Endothelial cell of umbilical vein (primary cell): ENCODE data around the gene GALNT10. TPM values are rescaled to one million over a fixed set of nuclear protein-coding genes. Genes with fewer than 3 reads are reported as not detected.

Source experiments
- BruUV-seq: library from RNA; stranded (reverse); fragments of 400-500 nt; replicated peaks from 2 replicates; lab custom pipeline; 2021; lab: Mats Ljungman, UMichigan
- CTCF ChIA-PET: fragments of 300-600, 350-600 bp; sonication (Branson Sonifier 250); formaldehyde crosslinking; loops from one replicate; lab custom pipeline; 2021; ENCODE audit warnings: antibody characterized with exemption, inconsistent platforms; lab: Charles Lee
- POLR2A ChIA-PET: fragments of 300-600, 350-600 bp; sonication (Branson Sonifier 250); formaldehyde crosslinking; loops from one replicate; lab custom pipeline; 2021; ENCODE audit warnings: antibody characterized with exemption, inconsistent platforms; lab: Charles Lee
- DNase-seq: peaks from one replicate; pipeline ENCODE4 v3.0.0-alpha.2; 2011; ENCODE audit warnings: low read depth, low spot score
- FAIRE-seq: peaks from 2 replicates; lab custom pipeline; 2011; peaks lifted over from hg19 to GRCh38; lab: Jason Lieb, UNC
- H2AFZ ChIP-seq: 2 replicates; pipeline ENCODE4 v1.6.0; 2012; ENCODE audit warnings: low read depth, low read length, control low read depth, inconsistent platforms
- H3K27ac ChIP-seq: 2 replicates; pipeline ENCODE4 v1.5.1; 2011; ENCODE audit warnings: low read depth, mild to moderate bottlenecking, control low read depth, low read length, moderate library complexity; ENCODE audit not compliant: insufficient read depth
- H3K27me3 ChIP-seq, 2 experiments: 2 replicates each; pipeline versions ENCODE4 v1.6.0 to v1.6.1; 2011; ENCODE audit warnings: low read length in 2 of 2, mixed read lengths in 1 of 2; ENCODE audit not compliant: control insufficient read depth in 2 of 2, insufficient read depth in 2 of 2
- H3K36me3 ChIP-seq, 2 experiments: 2 replicates in 1 of 2; 3 replicates in 1 of 2; pipeline ENCODE4 v1.5.1; 2011; ENCODE audit warnings: low read length in 2 of 2, mild to moderate bottlenecking in 1 of 2, moderate library complexity in 1 of 2; ENCODE audit not compliant: control insufficient read depth in 2 of 2, insufficient read depth in 2 of 2; ENCODE audit errors: extremely low read depth in 1 of 2
- H3K4me1 ChIP-seq: 3 replicates; pipeline ENCODE4 v1.5.1; 2011; ENCODE audit warnings: mild to moderate bottlenecking, low read length; ENCODE audit not compliant: control insufficient read depth, insufficient read depth; ENCODE audit errors: extremely low read depth
- H3K4me2 ChIP-seq: 2 replicates; pipeline ENCODE4 v1.6.1; 2011; ENCODE audit warnings: low read length, control low read depth, mixed read lengths; ENCODE audit not compliant: insufficient read depth
- H3K4me3 ChIP-seq, 3 experiments: fragments of 200-600 bp in 1 of 3; sonication (generic), shearing (Covaris generic) in 1 of 3; replicated peaks in 1 of 3; 2 replicates each; pipeline ENCODE4 v1.5.1; 2011 to 2016; ENCODE audit warnings: control low read depth in 3 of 3, low read length in 3 of 3, mild to moderate bottlenecking in 2 of 3, inconsistent platforms in 1 of 3, low read depth in 1 of 3, moderate library complexity in 1 of 3; ENCODE audit not compliant: insufficient read depth in 1 of 3
- H3K79me2 ChIP-seq: 2 replicates; pipeline ENCODE4 v1.6.0; 2012; ENCODE audit warnings: low read length, inconsistent platforms; ENCODE audit not compliant: control insufficient read depth, insufficient read depth
- H3K9ac ChIP-seq: replicated peaks from 2 replicates; pipeline ENCODE3; 2011; ENCODE audit warnings: low read length, control low read depth; ENCODE audit not compliant: insufficient read depth; ENCODE audit errors: extremely low read depth
- H3K9me1 ChIP-seq: replicated peaks from 3 replicates; pipeline ENCODE4 v1.6.0; 2011; ENCODE audit warnings: mild to moderate bottlenecking, low read length; ENCODE audit not compliant: control insufficient read depth, insufficient read depth; ENCODE audit errors: extremely low read depth
- H3K9me3 ChIP-seq: replicated peaks from 2 replicates; pipeline ENCODE4 v1.5.1; 2012; ENCODE audit warnings: low read length, inconsistent platforms; ENCODE audit not compliant: control insufficient read depth, insufficient read depth
- H4K20me1 ChIP-seq: replicated peaks from 2 replicates; pipeline ENCODE3; 2011; ENCODE audit warnings: mild to moderate bottlenecking, low read length; ENCODE audit not compliant: control insufficient read depth, insufficient read depth; ENCODE audit errors: extremely low read depth
- CTCF ChIP-seq, 2 donors: IDR thresholded peaks; 1 replicate in 1 of 2; 2 replicates in 1 of 2; pipeline ENCODE4 v1.5.1; 2011; ENCODE audit warnings: low read length in 2 of 2, mild to moderate bottlenecking in 2 of 2, moderate library complexity in 2 of 2, control low read depth in 1 of 2, inconsistent platforms in 1 of 2, low read depth in 1 of 2; ENCODE audit not compliant: insufficient read depth in 1 of 2; ENCODE audit errors: extremely low read depth in 1 of 2
- EZH2 ChIP-seq: IDR thresholded peaks from 2 replicates; pipeline ENCODE4 v1.6.1; 2012; ENCODE audit warnings: borderline replicate concordance, low read depth, mild to moderate bottlenecking, moderate library complexity, low read length, inconsistent platforms; ENCODE audit not compliant: severe bottlenecking
- FOS ChIP-seq: IDR thresholded peaks from 2 replicates; pipeline ENCODE4 v1.6.1; 2011; ENCODE audit warnings: mild to moderate bottlenecking, low read length, moderate library complexity, borderline replicate concordance; ENCODE audit not compliant: insufficient read depth
- GATA2 ChIP-seq: IDR thresholded peaks from 2 replicates; pipeline ENCODE4 v1.7.0; 2011; ENCODE audit warnings: low read depth, mild to moderate bottlenecking, moderate library complexity, mixed read lengths, low read length; ENCODE audit not compliant: insufficient read length, insufficient read depth
- JUN ChIP-seq: IDR thresholded peaks from 2 replicates; pipeline ENCODE4 v1.6.1; 2011; ENCODE audit warnings: borderline replicate concordance, low read depth; ENCODE audit not compliant: insufficient read length, insufficient read depth
- MYC ChIP-seq: IDR thresholded peaks from one replicate; pipeline ENCODE4 v1.6.1; 2011; ENCODE audit warnings: mild to moderate bottlenecking, low read depth, low read length
- POLR2A ChIP-seq: IDR thresholded peaks from 2 replicates; pipeline ENCODE4 v1.6.1; 2012; ENCODE audit warnings: low read depth, mild to moderate bottlenecking, control low read depth, low read length
- POLR2AphosphoS5 ChIP-seq: IDR thresholded peaks from 2 replicates; pipeline ENCODE4 v1.6.1; 2012; ENCODE audit warnings: low read depth, mild to moderate bottlenecking, control low read depth, low read length, moderate library complexity; ENCODE audit not compliant: insufficient read depth
- dilution Hi-C: fragments of 300-500 bp; cut with MboI; formaldehyde crosslinking; loops from one replicate; pipeline ENCODE4 v1.15.0; 2019; ENCODE audit warnings: low sequenced_read_pairs; ENCODE audit not compliant: extremely low pct_ligation_motif_present
- intact Hi-C: fragments of 100-400 bp; cut with micrococcal nuclease; formaldehyde crosslinking; loops from one replicate; pipeline ENCODE4 v1.10.0; 2022
- polyA plus RNA-seq, 4 experiments: library from polyadenylated mRNA; depleted of rRNA in 3 of 4; stranded (reverse) in 3 of 4; unstranded in 1 of 4; fragments of >200 nt; gene quantifications; 2 replicates each; pipeline versions ENCODE4 v1.2.1 to v1.2.3, GENCODE V29; 2011 to 2012; ENCODE audit warnings: missing spikeins in 1 of 4
- total RNA-seq: library from RNA; stranded (reverse); gene quantifications from 2 replicates; pipeline ENCODE4 v1.2.3, GENCODE V29; 2021
- TF ChIP-seq, protein P1 (sequence below): IDR thresholded peaks from 2 replicates; pipeline ENCODE4 v1.6.1; 2011; ENCODE audit not compliant: insufficient read depth, insufficient read length

GALNT10 gene
- total and polyA plus RNA-seq, 2 donors (not counting 3 experiments of a cell fraction or from before 2014, with no cell fraction given): 70.2 to 77.6 TPM

DNA sequence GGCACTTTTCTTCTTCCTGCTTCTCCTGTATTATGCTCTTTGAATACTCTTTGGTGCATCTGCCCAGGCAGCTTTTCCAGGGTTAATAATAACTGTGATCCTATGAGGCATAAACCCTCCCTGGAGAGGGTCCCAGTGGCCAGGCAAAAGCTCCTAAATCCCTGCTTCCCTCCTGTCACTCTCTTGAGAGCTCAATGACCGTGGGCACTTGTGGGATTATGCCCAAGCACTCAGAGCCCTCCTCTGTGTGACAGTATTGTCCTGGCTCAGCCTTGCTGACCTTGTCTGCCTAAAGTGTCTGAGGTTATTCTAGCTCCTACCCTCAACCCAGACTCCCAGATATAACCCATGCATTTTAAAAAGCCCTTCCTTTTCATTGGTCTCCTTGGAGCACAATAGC is 51.9 kb downstream of the GALNT10 start:
- POLR2A ChIA-PET: no interaction called here

More for the DNA sequence above, 51.9 kb downstream of the GALNT10 start:
- peaks cover 15% of the 10 kb centered on the region for H3K4me1 ChIP-seq
- H3K36me3 ChIP-seq: no peaks in the 10 kb centered on the region
- dilution Hi-C loops: no loop called here
- no peaks in the 10 kb centered on the region for H3K27me3 ChIP-seq
- no peak overlapping the region for H3K27ac ChIP-seq
- no peak overlapping the region for H3K4me3 ChIP-seq
- DNase-seq (no peak), FAIRE-seq (no peak)
- BruUV-seq: no TSS peak
- H3K79me2 ChIP-seq: peaks cover 3% of the 10 kb centered on the region
- CTCF ChIA-PET: interaction anchor here (1.2 kb wide), 1 partner anchor 15 kb away, joined by 3 read pairs; no protein-coding TSS in a partner anchor
- no peaks in the 10 kb centered on the region for H4K20me1 ChIP-seq
- H2AFZ ChIP-seq: no peak overlapping the region
- H3K9me1 ChIP-seq: no peaks in the 10 kb centered on the region
- TF ChIP-seq CTCF (IDR thresholded peaks at IDR 0.05; ENCODE audit: extremely low read depth in 1 of 2, insufficient read depth in 1 of 2, low read depth in 1 of 2, low read length in 2 of 2) (no peak), GATA2 (no peak), POLR2AphosphoS5 (no peak), MYC (no peak), JUN (no peak), POLR2A (no peak), EZH2 (no peak), FOS (no peak)
- TF ChIP-seq, protein P1, sequence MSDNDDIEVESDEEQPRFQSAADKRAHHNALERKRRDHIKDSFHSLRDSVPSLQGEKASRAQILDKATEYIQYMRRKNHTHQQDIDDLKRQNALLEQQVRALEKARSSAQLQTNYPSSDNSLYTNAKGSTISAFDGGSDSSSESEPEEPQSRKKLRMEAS: no peak
- H3K9me3 ChIP-seq: no peaks in the 10 kb centered on the region
- no peak overlapping the region for H3K4me2 ChIP-seq
- no peak overlapping the region for H3K9ac ChIP-seq
- intact Hi-C loops: no loop called here
